ENCODE measurements around the gene RAMP3.
"Not testable (repeated sequence)": the region's sequence is repeated elsewhere in the genome, so short reads cannot be mapped to it uniquely, and the experiment has no call there.

RAMP3 gene

DNA sequence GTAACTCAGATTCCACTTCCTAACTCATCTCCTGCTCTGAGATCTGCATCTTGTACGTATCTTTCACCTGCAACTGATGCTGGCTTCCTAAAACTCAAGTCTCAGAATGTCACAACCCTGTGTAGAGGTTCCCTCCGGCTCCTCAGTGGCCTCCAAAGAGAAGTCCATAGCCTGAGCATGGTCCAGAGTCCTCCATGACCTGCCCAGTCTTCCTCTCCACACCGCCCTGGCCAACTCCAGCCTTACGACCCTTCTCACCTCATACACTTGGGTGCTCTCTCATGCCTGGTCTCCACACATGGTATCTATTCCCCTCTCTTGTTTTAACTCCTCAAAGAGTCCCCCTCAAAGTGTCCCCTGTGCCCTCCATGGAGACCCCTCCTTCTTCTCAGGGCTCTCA is 41.9 kb downstream of the RAMP3 start:
- no peak for DNase-seq

DNA sequence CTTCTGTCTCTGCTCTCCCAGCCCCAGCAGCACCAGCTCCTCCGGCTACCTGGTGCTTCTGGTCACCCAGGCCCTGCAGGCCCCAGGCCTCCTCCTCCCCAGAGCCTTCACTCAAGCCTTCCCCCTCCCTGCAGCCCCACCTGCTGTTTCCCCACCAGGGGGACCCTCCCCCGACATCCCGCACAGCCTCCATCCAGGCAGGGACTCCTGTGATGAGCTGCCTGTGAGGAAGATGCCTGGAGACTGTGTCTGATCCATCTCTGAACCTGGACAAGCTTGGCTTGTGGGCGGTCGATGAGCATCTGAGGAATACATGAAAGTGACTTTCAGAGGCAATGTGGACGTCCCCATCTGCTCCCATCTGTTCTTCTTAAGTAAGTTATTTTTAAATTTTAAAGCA is 45.0 kb downstream of the RAMP3 start:
- DNase-seq: no peak

DNA sequence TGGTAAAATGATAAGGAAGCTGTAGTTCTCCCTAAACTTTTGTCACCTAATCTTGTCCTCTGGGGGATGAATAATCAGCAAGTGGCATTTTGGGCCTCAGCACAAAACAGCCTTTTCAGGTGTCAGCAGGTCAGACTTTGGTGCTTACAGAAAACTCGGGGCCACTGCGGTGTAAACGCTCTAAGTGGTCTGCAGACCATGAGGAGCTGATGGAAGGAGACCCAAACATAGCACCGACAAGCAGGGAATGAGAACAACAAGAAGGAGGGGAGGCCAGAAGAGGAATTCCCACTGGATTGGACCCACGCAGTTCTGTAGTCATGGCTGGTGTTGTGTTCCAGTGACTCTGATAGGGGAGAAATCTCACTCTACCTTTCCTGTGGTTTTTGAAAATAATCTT is 45.4 kb downstream of the RAMP3 start:
- no peak for DNase-seq

DNA sequence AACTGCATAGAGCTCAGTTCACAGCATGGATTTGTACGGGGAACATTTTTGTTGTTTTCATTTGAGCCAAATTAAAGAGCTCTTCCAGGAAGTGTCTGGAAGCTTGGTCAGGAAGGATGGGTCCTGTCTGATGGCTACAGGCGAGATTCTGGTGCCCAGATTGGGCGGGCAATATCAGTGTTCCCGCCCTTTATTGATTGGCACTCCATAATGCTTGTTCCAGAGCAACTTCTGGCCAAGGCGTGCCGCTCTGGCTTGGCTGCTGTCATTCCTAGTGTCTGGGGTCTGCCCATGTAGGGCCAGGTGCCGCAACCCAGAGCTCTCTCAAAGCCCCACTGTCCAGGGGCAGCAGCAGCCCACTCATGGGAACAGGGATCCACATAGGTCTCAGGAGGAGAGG is 45.9 kb downstream of the RAMP3 start:
- DNase-seq: no peak

DNA sequence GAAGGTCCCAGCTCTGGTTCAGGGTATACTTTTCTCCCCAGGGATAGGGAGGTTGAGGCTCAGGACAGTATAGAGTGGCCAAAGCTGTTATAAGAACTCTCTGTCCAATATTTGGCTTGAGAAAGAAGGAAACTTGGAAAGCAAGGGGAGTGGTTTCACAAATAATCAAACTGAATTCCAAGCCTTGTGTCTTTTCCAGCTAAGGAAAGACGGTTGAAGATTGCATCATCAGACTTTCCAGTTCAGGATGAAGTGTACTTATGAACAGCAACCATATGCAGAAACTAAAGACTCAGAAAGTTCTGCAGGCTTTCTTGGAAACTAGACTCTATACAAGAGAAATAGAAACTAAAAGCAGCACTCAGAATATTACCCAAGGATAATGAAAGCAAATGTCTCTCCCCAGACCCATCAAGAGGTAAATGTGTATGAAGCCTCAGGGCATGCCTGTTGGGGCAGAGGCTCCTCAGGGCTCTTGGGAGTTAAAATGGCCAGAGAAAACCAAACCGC is 46.4 kb downstream of the RAMP3 start:
- no peak for DNase-seq

DNA sequence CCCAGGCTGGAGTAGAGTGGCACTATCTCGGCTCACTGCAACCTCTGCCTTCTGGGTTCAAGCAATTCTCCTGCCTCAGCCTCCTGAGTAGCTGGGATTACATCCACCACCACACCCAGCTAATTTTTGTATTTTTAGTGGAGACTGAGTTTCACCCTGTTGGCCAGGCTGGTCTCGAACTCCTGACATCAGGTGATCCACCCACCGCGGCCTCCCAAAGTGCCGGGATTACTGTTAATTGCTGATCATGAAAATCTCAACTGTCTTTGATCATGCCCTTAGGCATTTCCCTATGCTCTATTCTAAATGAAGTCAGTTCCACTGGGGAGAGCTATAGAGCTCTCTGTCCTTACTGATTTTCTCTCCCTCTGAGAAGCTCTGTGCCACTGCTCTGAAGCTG is 48.7 kb downstream of the RAMP3 start:
- not testable (repeated sequence) for DNase-seq

DNA sequence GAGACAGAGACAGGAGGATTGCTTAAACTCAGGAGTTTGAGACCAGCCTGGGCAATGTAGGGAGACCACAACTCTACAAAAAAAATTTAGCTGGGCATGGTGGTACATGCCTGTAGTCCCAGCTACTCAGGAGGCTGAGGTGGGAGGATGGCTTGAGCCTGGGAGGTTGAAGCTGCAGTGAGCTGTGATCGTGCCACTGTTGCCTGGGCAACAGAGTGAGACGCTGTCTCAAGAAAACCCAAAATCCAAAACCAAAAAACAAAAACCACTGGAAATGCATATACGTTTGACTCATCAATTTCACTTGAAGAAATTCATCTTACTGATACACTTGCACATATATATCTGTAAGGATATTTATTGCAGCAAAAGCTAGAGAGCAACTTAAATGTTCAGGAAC is 52.3 kb downstream of the RAMP3 start:
- not testable (repeated sequence) for DNase-seq

DNA sequence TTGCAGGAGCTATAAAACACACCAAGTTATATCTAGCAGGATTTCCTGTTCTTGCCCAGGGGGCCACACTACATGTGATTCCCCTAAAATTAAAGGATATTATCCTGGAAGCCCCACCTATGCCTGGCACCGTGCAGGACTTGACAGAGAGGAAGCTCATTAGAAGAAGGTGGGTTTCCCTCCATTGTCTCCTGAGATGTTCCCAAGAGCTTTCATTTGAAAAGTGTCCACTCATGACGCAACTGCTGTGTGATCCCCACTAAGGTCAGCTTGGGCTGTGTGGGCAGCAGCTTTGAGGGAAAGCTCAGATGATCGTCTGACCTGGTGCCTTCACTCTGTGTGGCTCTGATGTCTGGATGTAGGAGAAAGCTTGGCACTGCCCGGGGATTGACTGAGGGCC is 53.5 kb downstream of the RAMP3 start:
- DNase-seq: no peak

DNA sequence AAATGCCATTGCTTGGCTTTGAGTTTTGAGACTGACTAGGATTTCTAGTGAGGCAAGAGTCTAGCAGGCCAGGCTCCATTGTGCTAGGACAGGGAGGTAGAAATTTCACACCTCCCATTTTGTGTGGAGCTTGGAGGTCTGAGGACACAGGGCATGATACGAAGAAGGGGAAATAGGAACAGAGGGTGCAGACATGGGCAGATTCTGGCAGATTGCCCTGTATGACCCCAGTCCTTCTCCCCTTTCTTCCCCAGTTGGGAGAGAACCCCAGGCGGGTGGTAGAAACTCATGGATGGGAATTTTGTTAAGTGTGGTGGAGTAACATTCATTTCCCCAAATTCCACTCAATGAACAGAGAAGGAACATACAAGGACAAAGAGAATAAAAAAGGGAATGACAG is 54.4 kb downstream of the RAMP3 start:
- DNase-seq: no peak

DNA sequence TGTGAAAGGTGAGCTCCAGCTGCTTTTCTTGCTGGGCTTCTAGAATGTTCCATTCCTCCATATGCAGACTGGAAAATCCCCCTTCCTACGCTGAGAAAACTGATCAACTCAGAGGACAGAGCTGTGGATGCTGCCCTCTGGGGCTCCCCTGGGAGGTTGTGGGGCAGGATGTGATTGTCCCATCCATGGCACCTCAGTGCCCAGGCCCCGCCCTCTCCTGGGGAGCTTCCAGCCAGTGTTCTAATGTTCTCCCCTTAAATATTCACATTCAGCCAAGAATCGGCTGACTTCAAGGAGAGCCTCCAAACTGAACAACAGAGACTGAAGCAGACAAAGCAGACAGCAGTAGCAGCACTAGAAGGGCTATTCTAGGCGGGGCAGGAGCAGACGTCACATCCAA is 55.0 kb downstream of the RAMP3 start:
- DNase-seq: no peak

DNA sequence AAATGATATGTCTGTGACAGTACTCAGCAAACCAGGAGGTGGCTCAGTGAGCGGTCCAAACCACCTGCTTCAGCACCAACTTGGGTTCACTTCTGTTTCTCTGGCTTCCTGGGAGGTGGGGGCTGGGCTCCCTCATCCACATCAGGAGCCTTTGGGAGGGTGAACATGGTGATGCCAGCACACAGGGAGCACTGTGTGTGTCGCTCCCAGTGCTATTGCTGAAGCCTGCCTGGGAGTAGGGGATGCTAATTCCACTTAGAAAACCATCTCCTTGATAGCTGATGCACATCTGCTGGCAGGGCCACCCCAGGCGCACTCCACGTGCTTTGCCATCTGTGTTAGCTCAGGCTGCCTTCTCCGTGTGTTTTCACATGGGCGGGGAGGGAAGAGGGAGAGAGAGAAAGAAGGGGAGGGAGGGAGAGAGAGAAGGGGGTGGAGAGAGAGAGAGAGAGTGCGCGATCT is 58.0 kb downstream of the RAMP3 start:
- DNase-seq: no peak

DNA sequence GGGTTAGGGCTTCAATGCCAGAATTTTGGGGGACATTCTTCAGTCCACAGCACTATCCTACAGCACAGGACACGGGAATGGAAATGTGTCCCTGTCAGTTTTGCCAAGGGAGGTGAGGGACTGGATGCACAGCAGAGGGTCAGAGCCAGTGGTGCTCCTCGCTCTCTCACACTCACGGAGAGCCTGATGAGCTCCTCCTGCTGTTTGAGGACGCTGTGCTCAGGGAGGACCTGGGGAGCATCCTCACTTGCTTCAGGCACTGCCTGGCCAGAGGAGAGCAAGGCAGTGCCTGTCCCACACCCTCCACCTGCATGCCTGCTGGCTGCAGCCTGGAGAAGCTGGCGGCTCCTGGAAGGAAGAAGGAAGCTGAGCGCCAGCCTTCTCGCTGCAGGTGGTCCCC is 58.6 kb downstream of the RAMP3 start:
- DNase-seq: no peak

DNA sequence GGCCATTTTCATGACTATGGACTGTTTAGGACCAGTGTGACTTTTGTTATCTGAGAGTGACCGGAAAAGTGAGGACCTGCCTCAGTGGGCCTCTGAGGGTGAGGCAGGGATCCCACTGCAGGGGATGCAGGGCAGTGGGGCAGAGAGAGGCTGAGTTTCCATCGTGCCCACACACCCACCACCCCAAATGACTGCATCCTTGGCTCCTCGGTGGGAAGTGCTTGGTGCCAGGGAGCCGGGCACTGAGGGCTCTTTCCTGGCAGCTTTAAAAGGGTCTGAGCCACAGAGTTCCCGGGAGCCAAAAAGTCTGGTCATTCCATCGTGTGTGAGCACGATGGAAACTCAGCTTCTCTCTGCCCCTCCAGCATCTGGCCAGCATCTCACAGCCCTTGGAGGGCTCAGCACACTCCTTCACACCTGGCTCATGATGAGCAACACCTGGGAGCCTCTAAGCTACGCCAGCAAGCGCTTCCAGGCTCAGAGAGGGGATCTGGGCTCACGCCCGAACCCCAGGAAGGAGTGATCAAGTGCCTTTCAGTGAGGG is 59.1 kb downstream of the RAMP3 start:
- DNase-seq: no peak

DNA sequence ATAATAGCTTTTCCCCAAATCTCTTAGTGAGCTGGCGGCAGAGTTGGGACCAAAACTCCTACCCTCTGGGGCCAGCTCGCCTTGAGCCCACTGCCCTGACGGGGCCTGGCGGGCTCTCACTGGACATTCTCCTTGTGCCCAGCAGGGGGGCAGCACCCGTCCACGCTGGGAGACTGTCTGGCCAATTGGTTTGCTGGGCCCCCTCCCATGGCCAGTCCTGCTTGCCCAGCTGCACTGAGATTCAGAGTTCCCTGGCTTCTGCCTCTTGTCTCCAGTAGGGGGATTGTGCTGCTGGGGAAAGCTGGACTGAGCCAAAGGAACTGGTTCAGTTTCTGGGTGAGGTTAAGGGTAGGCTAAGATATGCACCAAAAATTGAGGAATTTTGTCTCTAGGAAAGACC is 59.8 kb downstream of the RAMP3 start:
- DNase-seq: no peak

DNA sequence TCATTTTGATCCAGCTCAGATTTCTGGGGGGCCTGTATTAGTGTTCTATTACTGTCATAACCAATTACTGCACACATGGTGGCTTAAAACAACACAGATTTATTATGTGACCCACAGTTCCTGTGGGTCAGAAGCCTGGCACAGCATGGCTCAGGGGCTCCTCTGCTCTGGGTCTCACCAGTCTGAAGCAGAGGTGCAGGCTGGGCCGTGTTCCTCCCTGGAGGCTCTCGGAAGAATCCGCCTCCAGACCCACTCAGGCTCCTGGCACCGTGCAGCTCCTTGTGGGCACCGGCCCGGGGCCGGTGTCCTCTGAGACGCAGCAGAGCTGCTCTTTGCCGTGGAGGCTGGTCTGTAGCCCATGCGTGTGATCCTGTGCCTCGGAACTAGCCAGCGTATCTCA is 61.5 kb downstream of the RAMP3 start:
- DNase-seq: no peak

DNA sequence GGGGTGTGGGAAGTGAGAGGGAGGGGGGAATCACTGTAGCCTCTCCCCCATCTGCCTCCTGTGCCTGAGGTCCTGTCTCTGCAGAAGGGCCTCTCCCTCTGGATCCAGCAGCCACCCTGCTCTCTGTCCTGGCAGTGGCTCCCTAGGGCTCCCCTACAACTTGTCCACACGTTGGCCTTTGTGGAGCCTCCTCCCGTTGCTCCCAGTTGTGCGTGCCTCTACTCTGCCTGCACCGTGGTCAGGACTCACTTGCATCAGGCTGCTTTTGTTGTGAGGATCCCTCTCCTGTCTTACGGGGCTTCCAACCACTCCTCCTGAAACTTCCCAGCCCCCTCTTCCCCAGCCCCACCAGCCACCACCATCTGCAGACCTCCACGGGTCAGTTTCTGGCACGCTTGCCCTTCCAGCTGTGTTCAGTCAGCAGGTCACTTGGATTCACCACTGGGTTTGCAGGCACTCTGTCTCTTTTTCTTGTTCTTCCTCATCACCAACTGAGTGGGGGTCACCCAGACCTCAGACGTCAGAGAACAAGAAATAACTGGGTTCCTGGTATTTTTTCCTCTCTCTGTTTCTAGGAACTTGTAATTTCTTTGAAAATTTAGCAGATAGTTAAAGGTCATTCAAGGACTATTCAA is 62.3 kb downstream of the RAMP3 start:
- no peak for DNase-seq

DNA sequence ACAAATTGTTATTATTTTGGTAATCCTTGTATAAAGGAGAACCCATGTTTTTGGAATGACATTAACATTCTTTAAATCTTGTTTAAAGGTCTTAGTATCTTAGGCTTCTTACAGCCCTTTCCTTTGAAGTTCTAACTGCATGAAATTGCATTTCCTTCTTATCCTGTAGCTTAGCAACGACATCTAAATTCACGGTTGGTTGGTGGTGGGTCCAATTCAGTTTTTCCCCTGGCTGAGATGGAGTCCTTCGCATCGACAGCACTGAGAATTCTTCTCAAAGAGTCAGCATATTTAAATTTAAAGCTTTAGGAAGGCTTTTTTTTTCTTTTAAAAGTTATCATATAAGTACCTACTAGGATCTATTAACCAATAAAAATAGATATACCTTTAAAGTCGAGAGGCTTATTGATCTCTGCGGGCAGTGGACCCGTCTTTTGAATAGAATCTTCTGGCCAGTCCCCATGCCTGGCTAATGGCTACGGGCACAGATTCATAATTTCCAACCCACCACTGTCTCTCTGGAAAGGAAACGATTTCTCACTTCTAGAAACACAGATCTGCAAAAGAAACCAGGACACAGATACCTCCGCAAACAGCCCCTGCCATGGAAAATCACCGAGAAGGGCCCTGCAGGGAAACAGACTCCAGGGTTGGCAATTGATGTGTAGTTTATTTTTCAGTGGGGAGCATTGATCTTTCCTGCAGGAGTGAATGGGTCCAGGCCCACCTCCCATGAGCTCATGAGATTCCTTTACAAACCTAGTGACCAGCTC is 63.4 kb downstream of the RAMP3 start:
- no peak for DNase-seq

DNA sequence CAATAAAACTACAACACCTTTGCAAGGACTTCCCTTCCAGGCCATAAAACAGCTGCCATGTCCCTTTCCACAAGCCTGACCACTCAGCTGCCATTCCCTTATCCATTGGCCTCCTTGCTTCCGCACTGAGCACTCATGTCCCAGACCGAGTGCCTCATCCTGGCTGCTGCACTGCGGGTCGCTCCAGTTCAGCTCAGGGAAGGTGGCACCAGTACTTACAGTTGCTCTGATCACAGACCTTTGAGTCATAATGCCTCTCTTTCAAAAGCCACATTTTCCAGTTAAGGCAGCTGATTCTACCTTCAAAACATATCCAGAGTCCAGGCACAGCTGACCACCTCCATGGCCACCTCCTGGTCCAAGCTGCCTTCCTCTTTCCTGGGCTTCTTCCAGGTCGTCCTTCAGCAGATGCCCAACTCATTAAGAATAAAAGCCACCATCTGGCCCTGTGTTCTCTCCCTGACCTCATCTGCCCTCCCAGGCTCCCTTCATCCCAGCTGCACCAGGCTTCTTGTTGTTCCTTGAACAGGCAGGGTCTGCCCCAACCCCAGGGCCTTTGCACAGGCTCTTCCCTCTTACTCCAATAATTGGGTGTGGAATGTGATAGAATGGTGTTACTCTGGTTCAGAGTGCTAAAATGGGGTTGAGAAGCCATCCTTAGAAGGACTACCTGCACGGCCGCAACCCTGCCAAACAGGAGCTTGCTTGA is 64.5 kb downstream of the RAMP3 start:
- DNase-seq: no peak

DNA sequence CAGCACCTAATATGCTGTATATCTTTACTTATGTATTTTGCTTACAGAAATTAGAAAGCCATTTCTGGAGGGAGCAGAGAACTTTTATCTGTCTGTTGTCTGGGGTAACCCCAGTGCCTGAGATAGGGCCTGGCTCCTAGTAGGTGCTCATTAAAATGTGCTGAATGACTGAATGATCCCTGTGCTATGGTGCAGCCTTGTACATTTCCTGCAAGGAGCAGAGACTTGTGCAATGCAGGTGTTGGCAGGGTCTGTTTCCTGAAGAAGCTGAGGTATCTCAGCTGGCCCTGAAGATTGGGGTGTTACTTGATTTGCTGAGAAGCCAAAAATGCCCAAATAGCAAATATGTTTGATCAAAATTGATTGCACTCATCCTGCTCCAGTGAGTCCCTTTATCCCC is 65.5 kb downstream of the RAMP3 start:
- DNase-seq: no peak

DNA sequence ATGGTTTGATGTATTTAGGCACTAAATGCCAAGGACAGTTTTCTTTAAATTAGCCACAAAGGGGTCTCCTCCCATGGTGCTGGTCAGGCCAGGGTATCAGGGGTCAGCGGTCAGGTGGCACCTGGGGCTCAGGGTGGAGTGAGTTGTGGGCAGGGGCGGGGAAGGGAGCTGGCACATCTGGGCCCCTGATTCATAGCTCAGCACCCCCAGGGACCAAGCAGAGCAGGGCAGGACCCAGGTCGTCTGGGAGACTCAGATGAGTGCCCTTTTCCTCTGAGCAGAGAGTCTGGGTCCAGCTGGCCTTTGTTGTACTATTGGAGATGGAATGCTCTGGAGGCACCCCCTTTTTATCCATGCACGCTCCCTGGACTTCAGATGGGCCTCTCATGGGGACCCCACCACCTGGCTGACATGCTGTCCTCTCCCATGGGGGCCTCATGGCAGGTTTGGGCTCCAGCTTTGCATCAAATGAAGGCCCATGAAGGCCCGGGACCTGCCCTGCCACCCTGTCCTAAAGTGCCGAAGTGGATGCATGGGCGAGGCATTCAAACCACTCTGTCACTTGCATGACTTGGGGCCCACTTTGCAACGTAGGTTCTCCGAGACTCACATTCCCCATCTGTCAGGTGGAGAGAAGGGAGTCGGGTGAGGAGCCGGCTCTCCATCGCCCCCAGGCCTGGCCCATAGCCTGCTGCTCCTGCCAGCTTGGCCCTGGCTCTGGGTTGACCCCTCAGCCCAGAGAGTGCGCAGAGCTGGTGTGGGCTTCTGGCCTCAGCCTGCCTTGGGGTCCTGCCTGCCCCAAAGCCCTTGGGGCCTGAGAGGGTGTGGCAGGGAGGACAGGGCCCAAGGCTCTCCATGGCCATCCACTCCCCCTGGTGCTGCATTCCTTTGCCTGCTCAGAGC is 66.4 kb downstream of the RAMP3 start:
- DNase-seq: no peak

DNA sequence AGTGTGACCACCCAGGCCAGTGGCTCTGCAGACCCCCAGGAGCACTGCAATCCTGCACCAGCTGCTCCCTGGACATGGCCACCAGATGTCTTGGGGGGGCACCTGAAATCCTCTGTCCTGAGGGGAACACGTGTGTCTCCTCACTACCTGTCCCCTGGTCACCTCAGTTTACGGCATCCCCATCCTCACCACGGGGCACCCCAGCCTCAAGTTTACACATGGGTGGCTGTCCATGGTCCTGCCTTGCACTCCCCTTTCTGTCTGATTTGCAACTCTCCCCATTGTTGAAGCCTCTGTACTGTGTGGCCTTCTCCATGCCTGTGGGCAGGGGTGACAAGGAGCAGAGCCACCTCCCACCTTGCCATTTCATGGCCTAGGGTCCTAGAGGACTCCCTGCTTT is 67.2 kb downstream of the RAMP3 start:
- no peak for DNase-seq

DNA sequence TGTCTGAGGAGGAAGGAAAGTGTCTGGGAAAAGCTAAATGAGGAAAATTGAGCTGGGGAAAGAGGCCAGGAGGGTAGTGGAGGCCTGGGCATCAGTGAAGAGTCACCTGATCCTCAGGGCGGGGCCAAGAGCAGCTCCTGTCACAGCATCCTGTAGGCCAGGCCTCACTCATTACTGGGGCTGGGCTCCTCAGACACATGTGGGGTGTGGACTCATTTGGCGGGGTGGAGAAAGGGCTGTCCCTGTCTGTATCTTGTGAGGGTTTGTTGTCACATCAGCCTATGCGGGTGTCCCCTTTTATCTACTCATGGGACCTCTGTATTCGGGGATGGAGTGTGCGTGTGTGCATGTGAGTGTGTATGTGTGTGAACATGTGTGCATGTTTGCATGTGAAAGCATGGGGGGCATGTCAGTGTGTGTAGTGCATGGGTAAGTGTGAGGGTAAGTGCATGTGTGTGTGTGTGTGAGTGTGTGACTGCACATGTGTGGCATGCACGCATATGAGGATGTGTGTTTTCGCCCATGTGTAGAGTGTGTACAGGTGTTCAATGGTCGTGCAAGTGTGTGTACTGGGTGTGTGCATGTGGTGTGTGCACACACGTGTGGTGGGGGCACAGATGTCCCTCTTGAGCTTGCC is 67.8 kb downstream of the RAMP3 start:
- DNase-seq: no peak

Data from NCI-H2029 (cell line).